Measurements from ENCODE around the gene PYDC1.

Gene PYDC1

GRCh38 chr16:31188450-31189411 is 28.2 kb downstream of the PYDC1 start:
- no peak overlapping the region for H3K4me3 ChIP-seq (ENCODE audit: low read depth, low read length)
- TF ChIP-seq MAX (IDR thresholded peaks at IDR 0.05; ENCODE audit: low read depth, low read length) (no peak), POLR2A (IDR thresholded peaks at IDR 0.05; ENCODE audit: extremely low read depth, insufficient read length) (no peak)
- no peak for DNase-seq (ENCODE audit: low read depth)

GRCh38 chr16:31187808-31188189 is 29.1 kb downstream of the PYDC1 start:
- H3K4me3 ChIP-seq (ENCODE audit: low read depth, low read length): no peak overlapping the region
- TF ChIP-seq POLR2A (IDR thresholded peaks at IDR 0.05; ENCODE audit: extremely low read depth, insufficient read length) (no peak), MYC (IDR thresholded peaks at IDR 0.05; ENCODE audit: low read depth, low read length) (no peak), MAX (IDR thresholded peaks at IDR 0.05; ENCODE audit: low read depth, low read length) (no peak), CTCF (IDR thresholded peaks at IDR 0.05; ENCODE audit: low read depth, low read length) (no peak)
- no peak for DNase-seq (ENCODE audit: low read depth)

GRCh38 chr16:31186930-31187807 is 29.8 kb downstream of the PYDC1 start:
- peak overlapping the region; percentile 19 for H3K4me3 ChIP-seq (ENCODE audit: low read depth, low read length)
- DNase-seq (ENCODE audit: low read depth): no peak
- TF ChIP-seq MAX (IDR thresholded peaks at IDR 0.05; ENCODE audit: low read depth, low read length) (no peak), CTCF (IDR thresholded peaks at IDR 0.05; ENCODE audit: low read depth, low read length) (no peak), POLR2A (IDR thresholded peaks at IDR 0.05; ENCODE audit: extremely low read depth, insufficient read length) (no peak), MYC (IDR thresholded peaks at IDR 0.05; ENCODE audit: low read depth, low read length) (no peak)

- H3K4me3 ChIP-seq (ENCODE audit: low read depth, low read length): peak overlapping the region; percentile 37
- TF ChIP-seq POLR2A (IDR thresholded peaks at IDR 0.05; ENCODE audit: extremely low read depth, insufficient read length) (no peak), MAX (IDR thresholded peaks at IDR 0.05; ENCODE audit: low read depth, low read length) (no peak), CTCF (IDR thresholded peaks at IDR 0.05; ENCODE audit: low read depth, low read length) (no peak), MYC (IDR thresholded peaks at IDR 0.05; ENCODE audit: low read depth, low read length) (no peak)
- DNase-seq (ENCODE audit: low read depth): peak; percentile 64
Measured at GRCh38 chr16:31186176-31186575, 30.8 kb downstream of the PYDC1 start.

- peak overlapping the region; percentile 37 for H3K4me3 ChIP-seq (ENCODE audit: low read depth, low read length)
- no peak for DNase-seq (ENCODE audit: low read depth)
- TF ChIP-seq MAX (IDR thresholded peaks at IDR 0.05; ENCODE audit: low read depth, low read length) (no peak), POLR2A (IDR thresholded peaks at IDR 0.05; ENCODE audit: extremely low read depth, insufficient read length) (no peak)
Measured at GRCh38 chr16:31185339-31185738, 31.6 kb downstream of the PYDC1 start.

- H3K4me3 ChIP-seq (ENCODE audit: low read depth, low read length): peak overlapping the region; percentile 37
- TF ChIP-seq CTCF (IDR thresholded peaks at IDR 0.05; ENCODE audit: low read depth, low read length) (no peak), MYC (IDR thresholded peaks at IDR 0.05; ENCODE audit: low read depth, low read length) (no peak), POLR2A (IDR thresholded peaks at IDR 0.05; ENCODE audit: extremely low read depth, insufficient read length) (no peak), MAX (IDR thresholded peaks at IDR 0.05; ENCODE audit: low read depth, low read length) (no peak)
Measured at GRCh38 chr16:31184888-31185287, 32.0 kb downstream of the PYDC1 start.

More at GRCh38 chr16:31184888-31185287, 32.0 kb downstream of the PYDC1 start:
- no peak for DNase-seq (ENCODE audit: low read depth)

Data from NB4 (cell line).